Fibroblast of upper back skin (primary cell): ENCODE results near the gene MCAT.

Source experiments
- DNase-seq: peaks from one replicate; pipeline ENCODE4 v3.0.0-alpha.2; 2013

Gene MCAT, protein sequence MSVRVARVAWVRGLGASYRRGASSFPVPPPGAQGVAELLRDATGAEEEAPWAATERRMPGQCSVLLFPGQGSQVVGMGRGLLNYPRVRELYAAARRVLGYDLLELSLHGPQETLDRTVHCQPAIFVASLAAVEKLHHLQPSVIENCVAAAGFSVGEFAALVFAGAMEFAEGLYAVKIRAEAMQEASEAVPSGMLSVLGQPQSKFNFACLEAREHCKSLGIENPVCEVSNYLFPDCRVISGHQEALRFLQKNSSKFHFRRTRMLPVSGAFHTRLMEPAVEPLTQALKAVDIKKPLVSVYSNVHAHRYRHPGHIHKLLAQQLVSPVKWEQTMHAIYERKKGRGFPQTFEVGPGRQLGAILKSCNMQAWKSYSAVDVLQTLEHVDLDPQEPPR

DNA sequence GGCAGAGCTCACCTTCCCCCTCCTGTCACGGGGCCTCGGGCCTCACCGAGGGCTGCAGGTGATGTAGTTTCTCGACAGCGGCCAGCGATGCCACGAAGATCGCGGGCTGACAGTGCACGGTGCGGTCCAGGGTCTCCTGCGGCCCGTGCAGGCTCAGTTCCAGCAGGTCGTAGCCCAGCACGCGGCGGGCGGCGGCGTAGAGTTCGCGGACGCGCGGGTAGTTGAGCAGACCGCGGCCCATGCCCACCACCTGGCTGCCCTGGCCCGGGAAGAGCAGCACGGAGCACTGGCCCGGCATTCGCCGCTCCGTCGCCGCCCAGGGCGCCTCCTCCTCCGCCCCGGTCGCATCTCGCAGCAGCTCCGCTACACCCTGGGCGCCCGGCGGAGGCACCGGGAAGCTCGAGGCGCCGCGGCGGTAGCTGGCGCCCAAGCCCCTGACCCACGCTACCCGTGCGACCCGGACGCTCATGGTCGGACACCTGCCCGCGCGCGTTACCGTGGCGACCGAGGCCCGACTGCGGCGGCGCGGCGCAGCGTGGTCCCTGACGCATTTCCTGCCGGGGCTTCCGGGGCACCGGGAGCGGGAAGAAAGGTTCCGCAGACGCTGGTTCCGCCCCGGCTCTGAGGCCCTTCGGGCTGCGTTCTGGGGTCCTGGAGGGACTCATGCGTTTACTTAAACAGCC, at the start of gene MCAT:
Gene MCAT, minus strand, starts transcription at position 519 of the 683 bp plus-strand sequence. Its CDS starts 50 bp downstream, at position 469.
- peak; percentile 68 for DNase-seq

DNA sequence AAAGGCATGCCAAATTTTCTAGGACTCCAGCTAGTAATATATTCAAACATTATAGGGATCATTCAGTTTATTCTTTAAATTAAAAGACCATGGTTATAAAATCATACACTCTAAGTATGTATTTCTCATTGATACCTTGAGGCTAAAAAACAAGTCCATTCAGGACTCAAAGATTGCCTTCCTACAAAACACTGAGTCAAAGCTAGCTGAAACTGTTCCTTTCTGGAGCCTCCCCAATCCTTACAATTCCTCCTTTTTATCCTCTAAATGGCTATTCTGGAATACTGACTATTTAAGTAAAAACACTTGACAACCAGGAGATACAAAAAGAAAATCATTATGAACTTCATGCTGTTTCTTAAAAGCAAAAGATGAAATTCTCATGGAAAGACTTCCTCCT, 48.6 kb upstream of the MCAT start:
- no peak for DNase-seq

DNA sequence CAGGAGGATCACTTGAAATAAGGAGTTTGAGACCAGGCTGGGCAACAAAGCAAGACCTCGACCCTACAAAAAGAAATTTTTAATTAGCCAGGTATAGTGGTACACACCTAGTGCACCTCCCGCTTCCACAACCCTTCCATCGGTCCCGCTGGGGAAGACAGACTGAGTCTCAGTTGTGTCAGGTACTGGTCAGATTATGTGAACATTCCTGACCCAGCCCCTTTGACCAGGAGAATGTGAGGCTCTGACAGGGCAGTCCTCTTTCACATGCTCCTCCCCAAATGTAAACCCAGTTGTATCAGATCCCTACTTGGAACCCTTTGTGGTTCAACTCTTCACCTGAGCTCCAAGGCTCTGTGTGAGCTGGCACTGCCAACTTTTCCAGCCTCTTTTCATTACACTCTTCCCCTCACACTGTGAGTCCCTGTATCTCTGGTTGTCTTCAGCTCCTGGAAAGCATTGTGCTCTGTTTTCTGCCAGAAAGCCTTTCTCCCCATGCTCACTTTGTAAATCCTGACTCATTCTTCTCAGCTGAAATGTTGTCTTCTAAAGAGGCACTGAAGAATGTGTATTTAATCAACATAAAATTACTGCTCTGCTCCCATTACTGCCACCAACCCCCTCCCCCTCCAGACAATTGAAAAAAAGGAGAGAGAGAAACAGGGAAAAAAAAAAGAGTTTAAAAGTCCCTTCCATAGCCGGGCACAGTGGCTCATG, 45.8 kb upstream of the MCAT start:
- DNase-seq = no peak

DNA sequence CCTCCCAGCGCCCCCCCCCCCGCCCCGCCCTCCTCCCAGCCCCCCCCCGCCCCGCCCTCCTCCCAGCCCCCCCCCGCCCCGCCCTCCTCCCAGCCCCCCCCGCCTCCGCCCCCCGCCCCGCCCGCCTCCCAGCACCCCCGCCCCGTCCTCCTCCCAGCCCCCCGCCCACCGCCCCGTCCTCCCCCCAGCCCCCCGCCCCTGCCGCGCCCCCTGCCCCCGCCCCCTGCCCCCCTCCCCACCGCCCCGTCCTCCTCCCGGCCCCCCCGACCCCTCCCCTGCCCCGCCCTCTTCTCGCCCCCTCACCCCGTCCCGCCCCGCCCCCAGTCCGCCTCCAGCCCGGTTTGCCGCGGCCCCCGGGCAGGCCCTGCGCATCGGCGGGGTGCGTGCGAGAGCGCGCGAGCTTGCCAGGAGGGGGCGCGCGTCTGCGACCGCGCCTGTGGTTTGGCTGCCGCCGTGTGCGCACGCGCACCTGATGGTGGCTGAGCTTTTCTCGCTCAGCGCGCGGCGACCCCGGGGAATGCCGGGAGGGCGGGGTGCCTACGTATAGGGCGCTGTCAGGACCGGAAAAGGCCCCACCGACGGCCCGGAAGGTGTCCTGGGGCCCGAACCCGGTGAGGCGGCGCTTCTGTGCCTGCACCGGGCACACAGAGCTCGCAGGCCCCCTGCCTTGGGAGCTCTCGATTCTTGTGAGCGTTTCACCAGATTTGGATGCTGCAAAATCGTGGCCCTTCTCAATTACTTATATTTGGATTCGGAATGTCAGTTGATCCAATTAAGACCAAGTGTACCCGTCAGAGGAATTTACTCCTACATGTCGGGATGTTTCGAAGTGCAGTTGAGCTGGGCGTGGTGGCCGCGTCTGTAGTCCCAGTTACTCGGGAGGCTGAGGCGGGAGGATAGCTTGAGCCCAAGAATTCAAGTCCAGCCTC, 44.2 kb upstream of the MCAT start:
- DNase-seq = peak; percentile 94

DNA sequence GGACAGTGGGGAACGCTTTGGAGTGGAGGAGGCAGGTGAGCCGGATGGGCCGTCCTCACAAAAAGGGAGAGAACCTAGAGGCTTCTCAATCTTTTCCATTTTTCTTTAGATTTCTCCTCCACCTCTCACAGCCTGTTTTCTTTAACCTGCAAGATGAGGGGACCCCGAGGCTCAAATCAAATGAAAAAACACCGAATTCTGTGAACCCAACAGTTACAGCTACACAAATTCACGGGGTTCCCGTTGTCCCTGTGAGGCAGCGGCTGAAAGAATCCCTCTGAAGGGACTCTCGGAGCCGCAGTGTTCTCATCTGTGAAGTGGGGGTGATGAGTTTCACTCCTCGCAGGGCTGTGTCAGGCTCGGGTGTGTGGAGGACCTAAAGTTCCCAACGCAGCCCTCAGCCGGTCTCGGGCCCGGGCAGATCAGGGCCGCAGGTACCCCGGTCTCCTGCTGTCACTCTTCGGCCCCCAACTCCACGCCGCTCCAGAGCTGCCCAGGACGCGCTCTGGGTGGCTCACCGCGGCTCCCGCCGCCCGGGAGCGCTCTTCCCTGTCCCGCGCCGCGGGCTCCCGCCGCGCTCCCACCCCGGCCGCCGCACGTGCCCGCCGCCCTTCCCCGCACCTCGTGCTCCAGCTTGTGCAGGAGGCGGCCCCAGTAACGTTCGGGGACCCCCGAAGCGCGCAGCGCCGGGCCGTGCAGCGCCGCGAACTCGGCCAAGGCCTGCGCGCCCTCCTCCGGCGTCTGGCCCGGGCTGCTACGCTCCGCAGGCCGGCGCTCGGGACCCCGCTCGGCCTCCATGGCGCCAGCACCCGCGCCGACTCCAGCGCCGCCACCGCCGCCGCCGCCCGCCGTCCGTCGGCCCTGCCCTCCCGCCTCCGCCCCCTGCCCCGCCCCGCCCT, 43.3 kb upstream of the MCAT start, which contains the start of gene TTLL12:
Gene TTLL12, minus strand, starts transcription at position 863 of the 899 bp plus-strand sequence. Its CDS starts 65 bp downstream, at position 798.
- peak; percentile 48 for DNase-seq

DNA sequence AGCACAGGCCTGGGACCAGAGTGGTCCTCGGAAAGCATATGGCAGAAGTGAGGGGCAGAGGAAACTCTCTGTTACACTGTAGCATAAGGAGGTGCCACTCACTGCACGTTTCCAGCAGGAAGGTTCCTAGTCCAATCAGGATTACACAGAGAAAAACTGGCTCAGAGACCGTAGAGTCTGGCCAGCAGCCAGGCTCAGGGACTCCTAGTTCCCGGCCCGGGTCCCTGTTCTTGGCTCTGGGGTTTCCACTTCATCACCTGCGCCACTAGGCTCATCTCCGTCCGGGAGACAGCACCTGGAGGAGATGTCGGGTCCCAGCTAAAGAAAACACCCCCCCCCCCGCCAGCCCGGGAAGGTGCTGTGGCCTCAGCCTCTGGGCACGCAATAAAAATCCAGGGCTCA, 42.7 kb upstream of the MCAT start:
- peak; percentile 27 for DNase-seq

DNA sequence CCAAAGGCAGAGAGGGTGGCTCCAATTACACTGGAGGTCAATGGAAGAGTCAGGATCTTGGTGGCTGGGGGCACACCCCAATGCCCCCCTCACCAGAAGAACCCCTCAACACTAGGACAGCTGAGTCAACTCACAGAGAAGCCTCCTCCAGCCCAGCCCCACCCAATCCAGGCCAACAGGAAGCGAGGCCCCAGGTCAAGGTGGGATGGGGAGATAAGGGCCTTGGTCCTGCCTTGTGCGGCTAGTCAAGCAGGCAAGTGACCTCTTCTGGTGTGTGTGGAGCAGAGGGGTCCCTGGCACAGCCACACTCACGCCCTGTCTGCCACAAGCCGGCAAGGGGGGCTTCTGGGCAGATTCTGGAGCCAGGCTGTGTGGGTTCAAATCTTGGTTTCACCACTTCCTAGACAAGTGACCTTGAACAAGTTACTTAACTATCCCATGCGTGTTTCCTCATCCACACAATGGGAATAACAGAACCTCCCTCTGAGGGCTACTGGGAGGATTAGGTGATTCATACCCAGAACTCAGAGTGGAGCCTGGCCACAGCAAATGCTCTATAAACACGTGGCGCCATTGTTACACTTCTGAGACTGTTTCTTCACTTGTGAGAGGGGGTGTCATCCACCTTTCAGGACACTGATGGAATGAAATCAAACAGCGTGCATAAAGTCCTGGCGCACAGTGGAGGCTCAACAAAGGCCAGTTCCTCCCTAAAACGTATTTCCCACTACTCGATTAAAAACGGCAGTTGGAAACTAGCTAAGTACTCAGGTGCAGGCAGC, 40.5 kb upstream of the MCAT start:
- DNase-seq = peak; percentile 27

DNA sequence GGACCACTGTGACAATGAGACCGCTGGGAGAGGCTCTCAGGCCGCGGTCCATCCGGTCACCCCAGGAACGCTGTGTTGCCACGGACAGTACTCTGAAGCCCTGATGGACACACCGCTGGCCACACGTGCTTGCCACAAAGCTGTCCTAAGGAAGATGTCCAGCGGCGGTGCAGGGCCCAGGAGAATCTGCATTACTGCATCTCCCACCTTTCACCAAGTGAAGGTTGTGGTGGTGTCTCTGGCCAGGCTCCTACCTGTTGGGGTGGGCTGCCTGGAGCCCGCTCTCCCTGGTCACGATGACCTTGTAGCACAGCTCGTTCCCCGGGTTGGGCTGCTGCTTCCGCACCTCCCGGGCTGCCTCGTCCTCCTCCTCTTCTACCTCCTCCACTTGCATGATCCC, 39.5 kb upstream of the MCAT start:
- DNase-seq = no peak

DNA sequence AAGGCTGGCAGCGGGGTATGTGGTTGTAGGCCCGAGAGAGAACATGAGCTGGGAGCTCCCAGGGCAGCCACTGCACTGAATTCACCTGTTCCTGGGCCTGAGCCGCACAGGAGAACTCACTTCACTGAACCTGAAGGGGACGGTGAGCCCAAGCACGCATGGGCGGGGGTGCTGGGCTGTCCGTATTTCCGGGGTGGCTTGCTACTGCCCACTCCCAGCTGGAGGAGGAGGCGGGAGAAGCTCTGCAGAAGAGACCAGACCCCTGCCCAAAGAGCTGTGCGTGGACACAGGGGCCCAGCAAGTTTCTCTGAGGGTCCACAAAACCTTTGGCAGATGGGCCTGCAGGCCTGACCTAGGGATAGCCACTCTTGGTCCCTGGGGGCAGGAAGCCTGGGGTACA, 38.9 kb upstream of the MCAT start:
- DNase-seq = no peak

DNA sequence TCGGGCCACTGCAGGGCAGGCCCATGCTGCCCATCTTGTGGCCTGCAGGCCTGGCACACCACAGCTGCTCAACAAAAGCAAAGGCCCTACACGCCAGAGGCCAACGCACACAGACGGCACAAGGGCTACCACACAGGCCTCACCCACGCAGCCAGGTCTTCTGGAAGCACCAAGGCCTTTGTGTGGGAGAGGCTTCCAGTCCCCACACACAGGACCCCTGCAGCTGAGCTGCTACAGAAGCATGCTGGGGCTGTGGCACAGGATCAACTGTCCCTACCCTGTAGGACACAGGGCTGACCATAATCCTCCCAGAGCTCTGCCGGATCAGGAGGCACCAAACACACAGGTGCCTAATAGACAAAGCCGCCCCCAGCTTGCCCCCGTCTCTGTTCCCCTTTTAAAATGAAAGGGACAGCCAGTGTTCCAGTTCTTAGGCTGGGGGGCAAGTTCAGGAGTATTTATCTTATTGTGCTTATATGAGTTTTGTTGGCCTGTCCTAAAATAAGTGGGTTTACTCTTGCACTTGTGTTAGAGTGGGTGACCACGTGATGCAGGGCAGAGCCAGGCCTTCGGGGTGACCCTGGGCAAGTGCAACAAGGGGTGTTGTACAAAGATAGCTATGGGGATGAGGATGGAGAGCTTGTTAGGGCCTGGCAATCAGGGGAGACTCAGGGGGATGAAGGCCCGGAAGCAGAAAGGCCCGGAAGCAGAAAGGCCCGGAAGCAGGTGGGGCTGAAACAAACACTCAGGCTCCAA, 38.3 kb upstream of the MCAT start:
- DNase-seq = no peak

DNA sequence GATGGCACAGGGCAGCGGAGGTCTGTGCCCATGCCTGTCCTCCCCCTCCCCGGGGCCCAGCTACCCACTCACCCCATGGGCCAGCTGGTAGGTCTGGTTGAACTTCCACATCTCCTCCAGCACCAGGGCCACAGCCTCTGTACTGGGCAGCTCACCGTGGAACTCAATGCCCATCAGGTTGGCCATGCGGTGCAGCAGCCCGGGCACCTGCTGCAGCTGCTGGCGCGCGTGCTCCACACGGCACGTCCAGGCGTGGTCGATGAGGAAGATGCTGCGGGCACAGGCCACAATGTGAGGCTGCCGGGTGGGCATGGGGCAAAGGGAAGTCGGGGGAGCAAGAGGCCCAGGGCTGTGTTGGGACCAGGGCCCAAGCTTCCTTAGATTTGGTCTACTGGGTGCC, 37.5 kb upstream of the MCAT start:
- no peak for DNase-seq

DNA sequence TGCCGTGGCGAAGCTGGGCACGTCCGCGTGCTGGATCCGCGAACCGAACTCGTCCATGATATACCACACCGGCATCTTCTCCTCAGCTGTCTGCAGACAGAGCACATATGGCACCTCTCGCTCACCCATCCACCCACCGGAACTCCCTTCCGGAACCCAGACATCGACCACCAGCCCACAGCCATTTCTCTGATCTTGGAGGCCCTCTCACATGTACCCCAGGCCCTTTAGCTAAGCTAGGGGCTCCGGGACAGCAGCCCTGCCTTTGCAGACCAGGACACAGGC, 36.7 kb upstream of the MCAT start:
- DNase-seq = no peak

DNA sequence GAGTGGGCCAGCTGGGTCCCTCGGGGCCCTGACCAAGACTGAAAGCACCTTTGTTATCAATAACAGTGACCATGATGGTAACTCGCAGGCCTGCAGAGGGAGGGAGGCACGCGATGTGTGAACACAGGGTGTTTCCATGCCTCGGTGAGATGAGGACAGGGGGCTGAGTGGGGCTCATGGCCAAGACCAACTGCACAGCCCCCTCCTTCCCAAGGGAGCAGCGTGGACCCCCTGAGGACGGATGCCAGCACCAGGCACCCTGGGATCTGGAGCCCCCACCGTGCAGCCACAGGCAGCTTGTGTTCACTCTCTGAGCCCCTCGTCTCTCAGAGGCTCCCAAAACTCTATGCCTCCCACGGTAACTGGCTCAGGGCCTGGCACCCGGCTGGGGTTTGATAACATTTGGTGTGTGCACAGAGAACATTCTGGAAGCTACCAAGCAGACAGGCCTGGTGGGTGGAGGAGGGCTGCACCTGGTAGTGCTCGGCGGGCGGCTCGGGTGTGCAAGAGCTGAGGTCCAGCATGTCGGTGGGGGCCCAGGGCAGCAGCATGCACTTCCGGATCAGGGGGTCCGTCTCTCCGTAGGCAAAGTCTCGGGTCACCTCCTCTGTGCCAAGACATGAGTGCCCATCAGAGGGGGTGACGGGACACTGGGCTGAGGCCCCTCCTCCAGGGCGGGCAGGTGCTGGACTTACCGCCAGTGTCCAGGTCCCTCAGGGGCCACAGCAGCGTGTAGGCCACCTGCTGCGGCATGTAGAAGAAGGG, 36.1 kb upstream of the MCAT start:
- no peak for DNase-seq

DNA sequence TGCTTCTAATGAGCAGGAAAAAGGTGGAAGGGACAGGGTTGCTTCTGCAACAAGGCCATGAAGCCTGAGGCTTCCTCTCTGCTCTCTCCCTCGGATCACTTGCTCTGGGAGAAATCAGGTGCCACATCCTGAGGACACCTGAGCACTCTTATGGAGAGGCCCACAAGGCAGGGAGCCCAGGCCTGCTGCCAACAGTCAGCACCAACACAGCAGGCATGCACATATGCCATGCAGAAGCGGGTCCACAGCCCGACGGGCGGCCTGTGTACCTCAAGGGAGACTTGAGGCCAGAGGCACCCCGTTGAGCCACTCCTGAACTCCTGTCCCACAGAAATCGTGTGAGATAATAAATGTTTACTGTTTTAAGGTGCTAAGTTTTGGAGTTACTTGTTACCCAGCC, 34.3 kb upstream of the MCAT start:
- no peak for DNase-seq

DNA sequence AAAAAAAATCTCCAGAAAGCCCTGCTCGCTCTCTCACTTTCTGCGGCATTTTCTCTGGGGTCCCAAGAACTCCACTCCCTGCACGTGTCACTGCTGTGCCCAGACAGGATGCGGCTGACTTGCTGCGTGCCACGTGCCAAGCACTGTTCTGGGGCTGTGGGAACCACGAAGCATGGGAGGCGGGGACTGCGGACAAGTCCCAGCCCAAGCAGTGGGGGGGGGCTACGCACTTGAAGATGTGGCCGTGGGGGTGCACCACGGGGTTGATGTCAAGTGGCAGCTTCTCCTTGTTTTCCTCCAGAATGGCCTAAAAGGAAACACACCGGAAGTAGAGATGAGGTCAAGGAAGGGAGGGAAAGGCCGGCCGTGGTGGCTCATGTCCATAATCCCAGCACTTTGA, 32.9 kb upstream of the MCAT start:
- no peak for DNase-seq

DNA sequence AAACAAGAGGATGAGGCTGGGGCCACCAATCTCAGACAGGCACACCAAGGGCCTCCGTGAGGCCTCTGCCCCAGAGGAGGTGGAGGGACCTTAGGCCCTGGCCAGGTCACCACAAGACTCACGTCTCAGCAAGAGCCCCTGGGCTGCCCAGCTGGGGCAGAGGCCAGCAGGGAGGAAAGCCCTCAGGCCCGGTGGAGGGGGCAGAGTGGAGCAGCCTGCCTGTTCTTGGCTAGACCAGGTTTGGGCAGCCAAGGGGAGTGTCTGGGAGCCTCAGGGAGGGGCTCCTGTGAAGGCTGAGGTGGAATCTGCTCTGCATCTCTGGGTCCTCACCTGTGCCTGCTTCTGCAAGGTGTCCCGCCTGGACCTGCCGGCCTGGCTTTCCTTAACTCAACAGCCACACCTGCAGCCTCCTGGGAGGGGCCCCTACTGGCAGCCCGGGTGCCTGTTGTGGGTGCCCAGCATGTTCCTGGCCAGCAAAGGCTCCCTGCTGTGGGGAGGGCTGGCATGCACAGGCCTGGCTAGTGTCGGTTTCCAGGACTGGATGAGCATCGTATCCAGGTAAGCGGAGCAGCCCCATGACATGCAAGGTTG, 31.8 kb upstream of the MCAT start:
- no peak for DNase-seq

DNA sequence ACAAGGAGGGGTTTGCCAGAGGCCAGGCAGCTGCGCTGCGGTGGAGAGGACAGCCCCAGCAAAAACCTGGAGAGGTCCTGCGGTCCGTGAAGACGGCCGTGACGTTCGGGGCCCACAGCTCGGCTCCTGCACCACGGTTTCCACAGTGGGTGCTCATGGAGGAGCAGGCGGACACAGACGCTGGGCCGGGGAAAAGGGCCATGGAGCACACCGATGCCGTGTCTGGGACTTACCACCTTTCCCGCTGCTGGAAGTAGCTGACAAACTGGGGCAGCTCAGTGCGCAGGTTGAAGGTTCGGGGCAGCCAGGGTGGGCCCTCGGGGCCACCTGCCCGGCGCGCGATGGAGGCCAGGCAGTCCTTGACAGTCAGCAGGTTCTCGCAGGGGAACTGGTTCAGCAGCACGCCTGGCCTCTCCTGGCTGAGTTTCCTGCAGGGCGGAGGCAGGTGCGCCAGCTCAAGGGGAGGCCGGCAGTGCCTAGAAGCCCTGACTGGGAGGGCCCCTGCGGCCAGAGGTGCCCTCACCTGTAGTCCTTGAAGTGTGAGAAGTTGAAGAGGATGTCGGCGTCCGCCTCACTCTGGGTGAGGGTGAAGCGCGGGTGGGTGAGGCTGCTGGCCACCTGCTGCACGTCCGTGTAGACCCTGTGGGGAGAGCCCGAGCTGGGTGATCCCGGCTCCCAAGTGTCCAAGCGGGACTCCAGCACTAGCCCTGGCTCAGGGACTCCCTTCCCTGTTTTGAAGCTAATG, 30.9 kb upstream of the MCAT start:
- no peak for DNase-seq

DNA sequence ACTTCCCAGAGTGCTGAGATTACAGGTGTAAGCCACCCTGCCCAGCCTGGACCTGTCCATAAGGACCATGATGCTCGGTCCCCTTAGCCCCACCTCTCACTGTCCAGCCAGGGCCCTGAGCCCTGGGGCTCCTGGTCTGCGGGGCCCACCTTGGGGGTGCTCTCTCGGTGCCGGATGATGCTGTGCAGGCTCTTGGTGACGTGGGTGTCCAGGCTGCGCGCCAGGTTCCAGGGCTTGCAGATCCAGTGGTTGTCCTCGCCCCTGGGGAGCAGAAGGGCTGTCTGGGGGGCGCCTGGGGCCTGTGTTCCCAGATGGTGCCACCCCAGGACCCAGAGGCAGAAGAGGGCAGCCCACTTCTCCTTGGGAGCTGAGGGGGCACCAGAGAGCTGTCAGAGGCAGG, 30.4 kb upstream of the MCAT start:
- DNase-seq = no peak
